SU-DHL-6 (cell line): ENCODE results near the gene VSTM4.

Source experiments
- H2AFZ ChIP-seq: fragments of 200-600 bp; sonication (generic); 2 replicates; pipeline ENCODE4 v1.6.1; 2014; ENCODE audit warnings: low read depth, mild to moderate bottlenecking, moderate library complexity, mixed read lengths, antibody characterized with exemption, low read length; ENCODE audit not compliant: severe bottlenecking
- H3F3A ChIP-seq: fragments of 200-600 bp; shearing (Covaris generic); 2 replicates; pipeline ENCODE4 v1.6.0; 2016; ENCODE audit warnings: antibody characterized with exemption, mild to moderate bottlenecking; ENCODE audit not compliant: insufficient read depth
- H3K27ac ChIP-seq: fragments of 200-600 bp; sonication (generic); 2 replicates; pipeline ENCODE4 v1.5.1; 2016; ENCODE audit warnings: low read depth, mild to moderate bottlenecking, low read length, moderate library complexity, mixed read lengths
- H3K27me3 ChIP-seq: fragments of 200-600 bp; sonication (generic), shearing (Covaris generic); 2 replicates; pipeline ENCODE4 v1.6.0; 2014; ENCODE audit warnings: mild to moderate bottlenecking, low read length
- H3K36me3 ChIP-seq: fragments of 200-600 bp; sonication (generic); 2 replicates; pipeline ENCODE4 v1.6.1; 2014; ENCODE audit warnings: mild to moderate bottlenecking, low read length, mixed read lengths
- H3K4me2 ChIP-seq: fragments of 300-600, 200-600 bp; shearing (Covaris generic), sonication (generic); 2 replicates; pipeline ENCODE4 v1.6.0; 2014; ENCODE audit warnings: low read length, low read depth, mild to moderate bottlenecking; ENCODE audit not compliant: poor library complexity, severe bottlenecking
- H3K4me3 ChIP-seq: fragments of 200-600 bp; sonication (generic); 2 replicates; pipeline ENCODE4 v1.5.1; 2014; ENCODE audit warnings: antibody characterized with exemption, low read length, mild to moderate bottlenecking, mixed read lengths; ENCODE audit not compliant: insufficient read depth, poor library complexity, severe bottlenecking
- H3K79me2 ChIP-seq: fragments of 200-600 bp; sonication (generic); 2 replicates; pipeline ENCODE4 v1.6.1; 2014; ENCODE audit warnings: mild to moderate bottlenecking, low read length, moderate library complexity; ENCODE audit not compliant: insufficient read depth
- H3K9ac ChIP-seq: fragments of 200-600 bp; sonication (generic); 2 replicates; pipeline ENCODE4 v1.7.0; 2014; ENCODE audit warnings: mild to moderate bottlenecking, low read length
- H3K9me2 ChIP-seq: fragments of 200-600 bp; sonication (generic); replicated peaks from 2 replicates; pipeline ENCODE4 v1.6.1; 2014; ENCODE audit warnings: low read length; ENCODE audit not compliant: insufficient read depth
- H3K9me3 ChIP-seq: fragments of 200-600 bp; sonication (generic); 2 replicates; pipeline ENCODE4 v1.6.1; 2014; ENCODE audit warnings: low read length, mixed read lengths; ENCODE audit not compliant: insufficient read depth
- H4K20me1 ChIP-seq: fragments of 200-600 bp; sonication (generic); 2 replicates; pipeline ENCODE4 v1.6.1; 2014; ENCODE audit warnings: low read depth, mild to moderate bottlenecking, antibody characterized with exemption, low read length, moderate library complexity, mixed read lengths
- CTCF ChIP-seq: fragments of 200-600 bp; sonication (generic); IDR thresholded peaks from one replicate; pipeline ENCODE4 v1.5.1; 2017; ENCODE audit warnings: antibody characterized with exemption, mild to moderate bottlenecking, low read length, moderate library complexity; ENCODE audit not compliant: insufficient read depth, poor library complexity, severe bottlenecking
- EZH2phosphoT487 ChIP-seq: fragments of 200-600 bp; sonication (generic), shearing (Covaris generic); conservative IDR thresholded peaks from 2 replicates; pipeline ENCODE4 v1.6.1; 2018; ENCODE audit warnings: mild to moderate bottlenecking, antibody characterized with exemption, low read length, moderate library complexity, mixed read lengths

The VSTM4 gene

GRCh38 chr10:49090189-49090575 lies 25.1 kb downstream of the VSTM4 start:
- Histone ChIP-seq H3K9me3 (peaks cover 4% of the 10 kb centered on the region; the same call in 1 of the 2 replicates), H3K4me2 (no peak overlapping the region), H3K27me3 (no peaks in the 10 kb centered on the region), H3K27ac (no peak overlapping the region), H3K4me3 (no peak overlapping the region), H3F3A (no peaks in the 10 kb centered on the region), H2AFZ (no peak overlapping the region), H3K36me3 (no peaks in the 10 kb centered on the region), H3K9ac (no peak overlapping the region), H4K20me1 (no peaks in the 10 kb centered on the region), H3K9me2 (no peaks in the 10 kb centered on the region), H3K79me2 (no peaks in the 10 kb centered on the region)
- no peak for TF ChIP-seq CTCF
- TF ChIP-seq EZH2phosphoT487, result no peak

GRCh38 chr10:49089557-49090188 lies 25.6 kb downstream of the VSTM4 start:
- H4K20me1 ChIP-seq, result no peaks in the 10 kb centered on the region
- no peak overlapping the region for H3K9ac ChIP-seq
- no peak overlapping the region for H3K4me3 ChIP-seq
- H3K27me3 ChIP-seq, result no peaks in the 10 kb centered on the region
- H3K4me2 ChIP-seq, result no peak overlapping the region
- H3K79me2 ChIP-seq, result no peaks in the 10 kb centered on the region
- no peak overlapping the region for H3K27ac ChIP-seq
- peaks cover 4% of the 10 kb centered on the region; the same call in 1 of the 2 replicates for H3K9me3 ChIP-seq
- H3K9me2 ChIP-seq, result no peaks in the 10 kb centered on the region
- H3K36me3 ChIP-seq, result no peaks in the 10 kb centered on the region
- no peak overlapping the region for H2AFZ ChIP-seq
- TF ChIP-seq EZH2phosphoT487, result no peak
- no peak for TF ChIP-seq CTCF
- H3F3A ChIP-seq, result no peaks in the 10 kb centered on the region

GRCh38 chr10:49089152-49089551 lies 26.2 kb downstream of the VSTM4 start:
- Histone ChIP-seq H3K27me3 (no peaks in the 10 kb centered on the region), H3K79me2 (no peaks in the 10 kb centered on the region)

More at GRCh38 chr10:49089152-49089551, 26.2 kb downstream of the VSTM4 start:
- no peaks in the 10 kb centered on the region for H3K36me3 ChIP-seq
- no peaks in the 10 kb centered on the region for H3K9me2 ChIP-seq
- H4K20me1 ChIP-seq, result no peaks in the 10 kb centered on the region
- no peak overlapping the region for H3K27ac ChIP-seq
- H3K4me2 ChIP-seq, result no peak overlapping the region
- no peak overlapping the region for H3K4me3 ChIP-seq
- no peaks in the 10 kb centered on the region for H3F3A ChIP-seq
- peaks cover 4% of the 10 kb centered on the region; the same call in 1 of the 2 replicates for H3K9me3 ChIP-seq
- no peak overlapping the region for H3K9ac ChIP-seq
- no peak for TF ChIP-seq EZH2phosphoT487
- TF ChIP-seq CTCF, result no peak
- no peak overlapping the region for H2AFZ ChIP-seq
